AG08395 (cell line): ENCODE results near the gene TP53INP2.
"Not testable (repeated sequence)": the region's sequence is repeated elsewhere in the genome, so short reads cannot be mapped to it uniquely, and the experiment has no call there.

Source experiments
- DNase-seq: peaks from one replicate; pipeline ENCODE4 v3.0.0; 2012; ENCODE audit warnings: mixed read lengths, low spot score

TP53INP2 gene

DNA sequence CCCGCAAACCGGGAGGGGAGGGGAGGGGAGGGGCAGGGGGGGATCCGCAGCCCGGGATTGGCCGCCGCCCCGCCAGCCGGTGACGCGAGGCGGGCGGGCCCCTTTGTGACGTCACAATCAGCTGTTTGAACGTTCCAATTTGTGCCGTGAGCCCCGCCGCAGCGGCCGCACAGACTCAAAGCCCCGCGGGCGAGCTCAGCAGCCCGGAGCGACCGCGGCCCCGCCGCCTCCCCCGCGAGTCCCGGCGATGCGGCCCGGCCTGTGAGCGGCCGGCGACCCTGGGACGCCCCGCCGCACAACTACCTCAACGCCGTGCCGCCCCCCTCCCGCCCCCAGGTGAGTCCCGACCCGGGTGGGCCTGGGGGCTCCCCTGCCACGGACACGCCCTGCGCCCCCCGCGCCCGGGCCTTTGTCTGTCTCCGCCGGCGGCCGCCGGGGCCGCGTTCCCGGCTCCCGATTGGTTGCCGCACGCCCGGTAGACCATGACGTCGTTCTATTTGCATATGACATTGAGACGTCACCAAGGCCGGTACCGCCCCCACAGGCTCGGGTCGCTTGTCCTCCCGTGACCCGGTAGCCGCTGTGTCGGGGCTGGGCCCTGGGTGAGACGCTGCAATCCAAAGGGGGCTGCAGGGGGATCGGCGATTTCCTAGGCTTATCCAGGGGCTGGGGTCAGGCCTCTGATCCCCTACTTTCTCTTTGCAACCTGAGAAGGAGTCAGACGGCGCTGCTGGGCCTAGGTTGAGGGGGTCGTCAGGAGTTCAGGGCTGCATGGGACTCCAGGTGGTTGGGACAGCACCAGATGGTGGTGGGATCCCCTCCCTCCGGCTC is at the start of gene TP53INP2:
Gene TP53INP2, plus strand, starts transcription at position 168 of the 831 bp plus-strand sequence. CDS start 4,396 bp downstream, outside the sequence.
- DNase-seq, result peak; percentile 91

DNA sequence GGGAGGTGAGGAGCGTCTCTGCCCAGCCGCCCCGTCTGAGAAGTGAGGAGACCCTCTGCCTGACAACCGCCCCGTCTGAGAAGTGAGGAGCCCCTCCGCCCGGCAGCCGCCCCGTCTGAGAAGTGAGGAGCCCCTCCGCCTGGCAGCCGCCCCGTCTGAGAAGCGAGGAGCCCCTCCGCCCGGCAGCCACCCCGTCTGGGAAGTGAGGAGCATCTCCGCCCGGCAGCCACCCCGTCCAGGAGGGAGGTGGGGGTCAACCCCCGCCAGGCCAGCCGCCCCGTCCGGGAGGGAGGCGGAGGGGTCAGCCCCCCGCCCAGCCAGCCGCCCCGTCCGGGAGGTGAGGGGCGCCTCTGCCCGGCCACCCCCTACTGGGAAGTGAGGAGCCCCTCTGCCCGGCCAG is 45.5 kb upstream of the TP53INP2 start:
- DNase-seq, result not testable (repeated sequence)

DNA sequence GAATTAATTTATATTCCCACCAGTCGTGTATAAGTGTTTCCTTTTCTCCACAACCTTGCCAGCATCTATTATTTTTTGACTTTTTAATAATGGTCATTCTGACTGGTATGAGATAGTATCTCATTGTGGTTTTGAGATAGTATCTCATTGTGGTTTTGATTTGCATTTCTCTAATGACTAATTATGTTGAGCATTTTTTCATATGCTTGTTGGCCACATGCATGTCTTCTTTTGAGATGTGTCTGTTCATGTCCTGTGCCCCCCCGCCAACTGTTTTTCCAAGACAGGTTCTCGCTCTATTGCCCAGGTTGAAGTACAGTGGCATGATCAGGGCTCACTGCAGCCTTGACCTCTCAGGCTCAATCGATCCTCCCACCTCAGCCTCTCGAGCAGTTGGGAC is 42.3 kb upstream of the TP53INP2 start:
- not testable (repeated sequence) for DNase-seq

DNA sequence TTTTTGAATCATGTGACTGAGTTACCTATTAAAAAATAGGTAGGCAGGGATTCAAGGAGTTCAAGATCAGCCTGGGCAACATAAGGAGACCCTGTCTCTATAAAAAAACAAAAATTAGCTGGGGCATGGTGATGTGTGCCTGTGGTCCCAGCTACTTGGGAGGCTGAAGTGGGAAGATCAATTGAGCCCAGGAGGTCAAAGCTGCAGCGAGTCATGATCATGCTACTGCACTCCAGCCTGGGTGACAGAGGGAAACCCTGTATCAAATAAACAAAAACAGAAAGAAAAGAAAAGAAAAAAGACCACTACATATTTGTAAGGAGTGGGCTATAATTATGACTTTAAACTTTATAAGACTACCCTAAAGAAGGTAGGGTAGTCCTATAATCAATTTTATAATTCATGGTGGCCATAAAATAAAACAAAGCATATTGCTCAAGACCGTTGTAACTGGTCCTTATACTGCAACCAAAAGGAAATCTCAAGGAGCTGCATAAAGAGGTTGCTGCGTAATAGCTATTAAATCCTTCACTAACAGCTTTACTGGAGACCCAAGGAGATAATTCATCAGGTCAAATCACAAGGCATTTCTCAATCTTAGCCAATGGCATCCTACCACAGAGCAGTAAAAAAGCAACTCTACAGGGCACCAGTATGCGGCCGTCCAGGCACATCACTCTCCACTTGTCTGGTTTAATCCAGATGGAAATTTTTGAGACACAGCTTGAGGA is 40.8 kb upstream of the TP53INP2 start:
- DNase-seq, result no peak

DNA sequence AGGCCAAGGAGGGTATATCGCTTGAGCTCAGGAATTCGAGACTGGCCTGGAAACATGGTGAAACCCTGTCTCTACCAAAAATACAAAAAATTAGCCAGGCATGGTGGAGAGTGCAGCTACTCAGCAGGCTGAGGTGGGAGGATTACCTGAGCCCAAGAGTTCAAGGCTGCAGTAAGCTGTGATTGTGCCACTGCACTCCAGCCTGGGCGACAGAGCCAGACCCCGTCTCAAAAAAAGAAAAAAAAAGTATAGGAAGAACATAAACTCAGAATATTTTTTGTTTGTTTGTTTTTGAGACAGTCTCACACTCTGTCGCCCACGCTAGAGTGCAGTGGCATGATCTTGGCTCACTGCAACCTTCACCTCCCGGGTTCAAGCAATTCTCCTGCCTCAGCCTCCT is 39.4 kb upstream of the TP53INP2 start:
- DNase-seq, result not testable (repeated sequence)

DNA sequence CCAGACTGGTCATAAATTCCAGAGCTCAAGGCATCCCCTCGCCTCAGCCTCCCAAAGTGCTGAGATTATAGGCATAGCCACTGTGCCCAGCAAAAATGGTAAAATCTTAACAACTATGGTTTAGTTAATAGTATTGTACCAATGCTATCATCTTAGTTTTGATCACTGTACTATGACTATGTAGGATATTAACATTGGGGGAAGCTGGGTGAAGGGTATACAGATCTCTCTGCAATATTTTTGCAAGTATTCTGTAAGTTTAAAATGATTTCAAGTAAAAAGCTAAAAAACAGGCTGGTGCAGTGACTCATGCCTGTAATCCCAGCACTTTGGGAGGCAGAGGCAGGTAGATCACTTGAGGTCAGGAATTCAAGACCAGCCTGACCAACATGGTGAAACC is 35.0 kb upstream of the TP53INP2 start:
- no peak for DNase-seq

DNA sequence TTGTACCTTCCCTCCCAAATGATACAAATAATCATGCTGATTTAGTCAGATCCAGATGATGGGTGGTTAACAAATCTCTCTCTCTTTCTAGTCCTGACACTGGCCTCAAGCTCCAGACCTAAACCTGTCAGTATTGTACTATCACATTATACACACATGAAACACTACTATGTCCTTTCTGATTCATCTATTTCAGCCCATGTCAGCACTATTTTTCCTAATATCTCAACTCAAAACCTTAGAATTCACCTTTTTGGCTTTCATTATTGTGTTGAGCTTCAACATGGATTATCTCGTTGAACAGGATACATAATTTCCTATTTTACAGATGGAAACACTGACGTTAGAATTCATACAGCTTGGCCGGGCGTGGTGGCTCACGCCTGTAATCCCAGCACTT is 30.7 kb upstream of the TP53INP2 start:
- DNase-seq, result no peak

DNA sequence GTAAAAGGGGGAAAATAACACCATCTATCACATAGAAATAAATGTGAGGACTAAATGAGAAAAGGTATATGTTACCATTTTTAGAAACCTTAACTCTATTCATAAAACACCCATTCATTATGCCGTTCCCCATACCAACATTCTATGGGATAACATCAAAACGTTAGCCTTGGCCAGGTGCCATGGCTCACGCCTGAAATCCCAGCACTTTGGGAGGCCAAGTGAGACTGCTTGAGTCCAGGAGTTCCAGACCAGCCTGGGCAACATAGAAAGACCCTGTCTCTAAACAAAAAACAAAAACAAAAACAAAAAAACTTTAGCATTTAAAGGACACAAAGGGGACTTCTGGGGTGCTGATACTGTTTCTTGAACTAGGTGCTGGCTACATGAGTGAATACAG is 28.6 kb upstream of the TP53INP2 start:
- no peak for DNase-seq

GRCh38 chr20:34675993-34676641 is 28.0 kb upstream of the TP53INP2 start:
- no peak for DNase-seq

DNA sequence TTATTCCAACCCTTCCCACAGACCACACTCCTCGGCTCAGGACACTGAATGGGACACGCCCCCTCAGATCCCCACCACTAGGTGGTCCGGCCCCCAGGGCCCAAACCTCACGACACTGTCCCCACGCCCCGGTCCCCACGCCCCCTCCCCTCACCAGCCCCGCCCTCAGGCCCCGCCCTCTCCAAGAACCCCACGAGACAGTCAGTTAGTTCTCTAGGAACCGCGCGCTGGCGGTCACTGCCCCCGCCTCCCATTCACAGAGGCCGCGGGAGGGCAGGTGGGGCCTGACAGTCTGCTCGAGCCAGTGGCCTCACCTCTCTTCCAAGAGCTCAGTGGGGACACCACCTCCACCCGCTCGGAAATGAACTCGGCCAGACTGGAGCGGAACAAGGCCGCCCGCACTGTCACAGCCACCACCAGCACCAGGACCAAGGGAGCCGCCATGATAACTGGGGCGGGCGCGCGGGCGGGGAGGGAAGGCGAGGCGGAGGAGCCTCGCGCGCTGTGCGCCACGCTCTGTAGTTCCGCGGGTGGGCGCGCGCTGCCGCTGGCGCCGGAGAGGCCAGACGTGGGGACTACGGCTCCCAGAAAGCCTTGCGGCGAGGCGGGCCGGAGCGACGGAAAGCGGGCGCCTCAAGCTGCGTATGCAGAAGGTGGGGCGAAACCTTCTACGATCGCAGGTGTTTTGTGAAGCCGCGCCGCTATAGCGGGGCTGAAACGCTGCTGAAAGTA is 27.3 kb upstream of the TP53INP2 start, which contains the start of gene PIGU:
Gene PIGU, minus strand, starts transcription at position 451 of the 732 bp plus-strand sequence. Its CDS starts 7 bp downstream, at position 444.
- DNase-seq, result peak; percentile 95

- DNase-seq, result no peak
Measured at GRCh38 chr20:34680586-34681175, 23.5 kb upstream of the TP53INP2 start.

DNA sequence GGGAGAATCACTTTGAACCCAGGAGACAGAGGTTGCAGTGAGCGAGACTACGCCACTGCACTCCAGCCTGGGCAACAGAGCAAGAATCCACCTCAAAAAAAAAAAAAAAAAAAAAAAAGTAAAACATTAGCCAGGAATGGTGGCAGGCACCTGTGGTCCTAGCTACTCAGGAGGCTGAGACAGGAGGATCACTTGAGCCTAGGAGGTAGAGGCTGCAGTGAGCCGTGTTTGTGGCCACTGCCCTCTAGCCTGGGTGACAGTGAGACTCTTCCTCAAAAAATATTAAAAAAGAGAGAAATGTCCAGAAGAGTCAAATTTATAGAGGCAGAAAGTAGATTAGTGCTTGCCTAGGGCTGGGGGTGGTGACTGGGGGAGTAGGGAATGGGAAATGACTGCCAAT is 20.5 kb upstream of the TP53INP2 start:
- DNase-seq, result no peak

DNA sequence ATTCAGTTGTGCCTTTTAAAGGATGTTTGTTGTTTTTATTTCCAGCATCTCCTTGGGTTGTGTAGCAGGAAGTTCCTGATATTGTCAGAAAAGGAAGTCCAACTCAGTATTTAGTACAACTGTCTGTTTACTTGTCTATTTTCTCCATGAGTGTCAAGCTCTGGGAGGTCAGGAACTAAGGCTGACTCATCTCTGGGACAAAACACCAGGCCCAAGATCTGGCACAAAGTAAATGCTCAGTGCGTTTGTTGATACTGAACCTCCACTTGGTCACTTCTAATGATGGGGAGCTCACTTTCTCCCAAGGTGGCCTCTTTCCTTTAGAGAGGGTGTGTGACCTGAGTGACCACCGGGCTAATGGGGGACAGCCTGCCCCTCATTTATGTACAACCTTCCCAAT is 14.7 kb upstream of the TP53INP2 start:
- no peak for DNase-seq

DNA sequence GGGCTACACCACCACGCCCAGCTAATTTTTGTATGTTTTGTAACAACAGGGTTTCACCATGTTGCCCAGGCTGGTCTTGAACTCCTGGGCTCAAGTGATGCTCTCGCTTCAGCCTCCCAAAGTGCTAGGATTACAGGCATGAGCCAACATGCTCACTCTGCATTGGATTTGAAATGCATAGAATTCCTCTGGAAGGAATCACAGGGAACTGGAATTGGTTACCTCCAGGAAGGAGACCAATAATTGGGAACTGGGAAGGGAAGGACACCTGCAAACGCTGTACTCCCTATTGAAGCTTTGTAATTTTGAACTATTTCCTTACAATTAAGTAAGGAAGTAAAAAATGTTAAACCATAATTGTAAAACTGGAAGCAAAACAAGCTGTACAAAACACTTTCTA is 12.3 kb upstream of the TP53INP2 start:
- DNase-seq, result no peak

DNA sequence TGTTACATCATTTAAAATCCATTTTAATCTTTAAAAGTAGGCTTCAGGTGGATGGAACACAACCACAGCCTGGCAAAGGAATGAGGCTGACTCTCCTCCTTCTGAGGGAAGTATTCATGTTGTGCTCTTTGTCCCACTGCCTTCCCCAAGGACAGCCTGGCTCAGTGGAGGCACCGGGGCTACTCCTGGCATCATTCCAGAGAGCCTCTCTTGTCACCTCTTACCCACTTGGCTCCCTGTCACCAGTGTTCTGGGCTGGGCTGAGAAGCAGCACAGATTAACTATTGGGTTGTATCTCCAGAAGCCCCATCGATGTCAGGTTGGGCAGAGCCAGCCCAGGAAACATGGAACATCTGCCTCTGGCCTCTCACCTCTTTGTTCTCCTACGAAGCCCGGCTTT is 10.7 kb upstream of the TP53INP2 start:
- DNase-seq, result no peak

- DNase-seq, result no peak
Measured at GRCh38 chr20:34701405-34702085, 2.6 kb upstream of the TP53INP2 start.

DNA sequence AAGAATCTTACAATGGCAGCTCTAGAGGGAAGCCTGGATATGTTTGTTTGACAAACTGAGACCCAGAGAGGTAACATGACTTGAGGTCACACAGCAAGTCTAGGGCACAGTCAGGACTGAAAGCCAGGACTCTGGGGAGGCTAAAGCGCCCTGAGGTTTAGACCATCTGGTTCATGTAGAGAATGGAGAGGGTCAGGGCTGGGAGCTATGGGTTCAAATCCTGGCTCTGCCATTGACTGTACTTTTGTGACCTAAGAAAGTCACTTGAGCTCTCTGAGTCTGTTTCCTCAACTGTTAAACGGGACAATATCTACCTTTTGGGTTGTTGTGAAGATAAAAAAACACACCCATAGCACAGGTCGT is 1.1 kb upstream of the TP53INP2 start:
- no peak for DNase-seq

DNA sequence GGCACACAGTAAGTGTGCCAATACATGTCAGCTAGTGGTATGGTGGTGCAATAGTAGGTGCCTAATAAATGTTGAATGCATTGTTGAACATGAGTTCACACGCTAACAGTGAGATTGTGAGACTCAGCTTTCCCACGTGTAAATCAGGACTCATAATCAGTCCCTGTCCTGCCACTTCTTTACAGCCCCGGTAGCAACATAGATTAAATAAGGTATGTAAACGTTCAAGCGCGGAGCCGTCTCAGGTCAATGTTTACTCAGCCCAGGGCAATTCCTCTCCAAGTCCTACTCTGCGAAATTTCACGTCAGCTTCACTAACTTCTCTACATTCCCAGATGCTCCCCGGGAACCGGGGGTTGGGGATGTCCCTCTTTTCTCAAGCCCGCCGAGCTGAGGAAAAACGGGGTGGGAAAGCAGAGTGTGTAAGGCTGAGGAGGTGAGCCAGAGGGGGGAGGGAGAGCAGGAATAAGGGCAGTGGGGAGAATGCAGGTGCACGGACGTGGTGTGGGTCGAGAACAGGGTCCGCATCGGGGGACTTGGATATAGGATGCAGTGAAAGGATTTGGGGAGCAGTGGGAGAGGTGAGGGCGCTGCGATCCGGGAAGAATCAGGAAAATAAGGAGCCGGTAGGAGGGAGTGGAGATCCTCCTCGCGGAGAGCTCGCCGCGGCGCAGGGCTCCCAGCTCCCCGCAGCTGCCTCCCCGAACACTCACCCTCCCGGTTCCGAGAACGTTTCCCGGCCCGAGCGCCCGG is 544 bp upstream of the TP53INP2 start:
- no peak for DNase-seq

DNA sequence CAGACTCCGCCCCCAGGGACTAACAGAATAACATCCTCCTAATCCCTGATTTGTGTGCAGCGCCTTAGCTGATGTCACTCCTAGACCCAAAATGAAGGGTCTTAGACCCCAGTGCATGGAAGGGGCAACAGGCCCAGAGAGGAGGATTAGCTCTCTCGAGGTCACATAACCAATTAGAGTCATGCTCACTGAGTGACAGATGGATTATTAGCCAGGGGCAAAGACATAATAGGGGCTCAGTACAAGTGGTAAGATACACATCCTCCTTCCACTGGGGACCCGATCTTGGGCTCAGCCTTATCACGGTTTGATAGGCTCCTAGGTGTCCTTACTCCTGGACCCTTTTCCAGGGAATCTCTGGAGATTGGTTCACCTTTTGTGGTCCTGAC is 858 bp downstream of the TP53INP2 start:
- no peak for DNase-seq
